ENCODE results near the gene TM9SF2. TPM values are rescaled to one million over a fixed set of nuclear protein-coding genes. Genes with fewer than 3 reads are reported as not detected.

The TM9SF2 gene
- total and polyA plus RNA-seq, 9 of the 15 experiments (the other 6 are each of a cell fraction or from before 2014, with no cell fraction given): 23.3 to 83.2 (median 55.1) TPM

- TF ChIP-seq RREB1 (CRISPR knock-in tag; IDR thresholded peaks at IDR 0.05) (no peak), CBFA2T2 (conservative IDR thresholded peaks at IDR 0.05) (no peak)
These were observed 29.2 kb upstream of the TM9SF2 start (continued) for GRCh38 chr13:99472122-99472440.

- no peak for FAIRE-seq
- no peak overlapping the region for H3K4me2 ChIP-seq (ENCODE audit: insufficient read depth, low read length)
- no peaks in the 10 kb centered on the region; a peak in 1 of 5 replicates for H3K4me1 ChIP-seq (replicated peaks in 1 of 2; ENCODE audit: control insufficient read depth in 2 of 2, insufficient read depth in 2 of 2, low read length in 2 of 2)
- no peak overlapping the region for H3K27ac ChIP-seq (ENCODE audit: extremely low read depth, low read depth, low read length)
- BruUV-seq (replicated peaks): no TSS peak
- no peaks in the 10 kb centered on the region for H4K20me1 ChIP-seq (replicated peaks; ENCODE audit: control insufficient read depth, insufficient read depth, low read length)
- no peak for ATAC-seq
- no peak for DNase-seq (ENCODE audit: extremely low read depth in 1 of 4, low spot score in 3 of 4)
- WGBS (ENCODE audit: insufficient coverage, low coverage, missing lambda C conversion rate): 25% methylated on average over 9 of the region's 9 CpGs
- H3K4me3 ChIP-seq: no peak overlapping the region
- ChIA-PET CTCF (ENCODE audit: low intra/inter-chr PET ratio) (no interaction called here), POLR2A (interaction anchor here (0.6 kb wide), 1 partner anchor 64 kb away, joined by 3 read pairs; no protein-coding TSS in a partner anchor)
- H3K9me1 ChIP-seq (ENCODE audit: control insufficient read depth, insufficient read depth, low read length): no peaks in the 10 kb centered on the region
- H3K9ac ChIP-seq (ENCODE audit: insufficient read depth in 1 of 2, low read depth in 2 of 2, low read length in 2 of 2): no peak overlapping the region
- H3K27me3 ChIP-seq (ENCODE audit: control insufficient read depth in 2 of 2, insufficient read depth in 2 of 2, low read length in 2 of 2): no peaks in the 10 kb centered on the region
- no peaks in the 10 kb centered on the region for H3K9me3 ChIP-seq (replicated peaks; ENCODE audit: control insufficient read depth, insufficient read depth, low read depth, low read length)
- no peaks in the 10 kb centered on the region for H3K36me3 ChIP-seq (ENCODE audit: control insufficient read depth, insufficient read depth, low read length)
- in situ Hi-C loops (cut with MboI): no loop called here
- H3K79me2 ChIP-seq (ENCODE audit: control insufficient read depth, insufficient read depth, low read length): no peaks in the 10 kb centered on the region
- intact Hi-C loops (cut with micrococcal nuclease): no loop called here
- H2AFZ ChIP-seq (ENCODE audit: low read depth, low read length): no peak overlapping the region
- no peak for TF ChIP-seq FUS (optimal IDR thresholded peaks at IDR 0.05; ENCODE audit: low read depth, low read length)
- no peak for TF ChIP-seq ZNF561 (CRISPR knock-in tag; conservative IDR thresholded peaks at IDR 0.05)
- no peak for TF ChIP-seq GABPA (tag; conservative IDR thresholded peaks at IDR 0.05; ENCODE audit: low read depth)
- TF ChIP-seq PATZ1 (CRISPR knock-in tag; IDR thresholded peaks at IDR 0.05; ENCODE audit: borderline replicate concordance): no peak
- no peak for TF ChIP-seq ZNF263 (CRISPR knock-in tag; IDR thresholded peaks at IDR 0.05; ENCODE audit: borderline replicate concordance)
- no peak for TF ChIP-seq RNF2 (IDR thresholded peaks at IDR 0.05)
- no peak for TF ChIP-seq E2F8 (IDR thresholded peaks at IDR 0.05; ENCODE audit: low read depth, partially characterized antibody)
- TF ChIP-seq CTBP1 (IDR thresholded peaks at IDR 0.05; ENCODE audit: borderline replicate concordance): no peak
- TF ChIP-seq SNIP1 (IDR thresholded peaks at IDR 0.05; ENCODE audit: low read depth): no peak
These were observed 27.8 kb upstream of the TM9SF2 start for GRCh38 chr13:99473515-99473914.
